Astrocyte of the spinal cord (primary cell): Measurements from ENCODE around the gene PGAP6.

Source experiments
- DNase-seq: peaks from one replicate; pipeline ENCODE4 v3.0.0; 2011; ENCODE audit warnings: low read depth, low spot score
- H3K4me3 ChIP-seq: 2 replicates; pipeline ENCODE4 v1.5.1; 2011; ENCODE audit warnings: low read depth, mild to moderate bottlenecking, low read length, moderate library complexity
- in situ Hi-C: cut with HindIII; loops from 2 replicates; pipeline ENCODE4 v1.10.0; 2017; ENCODE audit warnings: low sequenced_read_pairs
- TF ChIP-seq, protein P1 (sequence below): IDR thresholded peaks from 2 replicates; pipeline ENCODE4 v1.5.1; 2012; ENCODE audit warnings: low read depth, mild to moderate bottlenecking, low read length, inconsistent platforms

The PGAP6 gene

DNA sequence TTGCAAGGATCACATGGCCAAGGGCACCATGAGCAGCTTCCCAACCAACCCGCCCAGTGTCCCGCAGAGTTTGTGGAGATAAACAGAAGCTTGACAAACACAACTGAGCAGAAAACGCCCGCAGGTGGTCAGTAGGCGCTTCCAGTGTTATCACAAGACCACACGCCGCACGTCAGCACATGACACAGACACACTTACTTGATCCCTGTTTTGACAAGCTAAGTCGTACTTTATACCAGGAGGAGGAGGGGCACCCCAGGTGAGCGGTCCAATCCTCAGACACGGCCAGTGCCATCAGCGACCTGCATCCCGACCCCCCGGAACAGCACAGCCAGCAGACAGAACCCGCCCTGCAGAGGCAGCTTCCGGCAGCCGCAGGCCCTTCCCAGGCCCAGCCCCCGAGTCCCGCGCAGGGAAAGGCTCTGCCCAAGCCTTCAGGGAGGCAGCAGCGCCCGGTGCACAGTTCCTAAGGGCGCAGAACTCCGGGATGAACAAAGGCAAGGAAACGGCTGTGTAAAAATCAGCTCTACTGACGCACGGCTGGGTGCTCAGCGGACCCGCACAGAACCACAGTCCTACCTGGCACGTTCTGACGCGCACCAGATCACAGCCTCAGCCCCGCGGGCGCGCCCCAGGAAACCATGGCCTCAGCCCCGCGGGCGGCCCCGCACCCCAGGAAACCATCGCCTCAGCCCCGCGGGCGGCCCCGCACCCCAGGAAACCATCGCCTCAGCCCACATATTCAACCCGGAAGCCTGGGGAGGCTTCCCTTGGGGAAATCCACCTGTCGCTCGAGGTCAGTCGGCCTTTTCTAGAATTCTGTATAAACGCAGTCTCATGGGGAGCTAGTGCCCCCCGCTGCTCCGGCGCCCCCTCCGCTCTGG lies 57.1 kb downstream of the PGAP6 start:
- no peak overlapping the region for H3K4me3 ChIP-seq
- TF ChIP-seq, protein P1, sequence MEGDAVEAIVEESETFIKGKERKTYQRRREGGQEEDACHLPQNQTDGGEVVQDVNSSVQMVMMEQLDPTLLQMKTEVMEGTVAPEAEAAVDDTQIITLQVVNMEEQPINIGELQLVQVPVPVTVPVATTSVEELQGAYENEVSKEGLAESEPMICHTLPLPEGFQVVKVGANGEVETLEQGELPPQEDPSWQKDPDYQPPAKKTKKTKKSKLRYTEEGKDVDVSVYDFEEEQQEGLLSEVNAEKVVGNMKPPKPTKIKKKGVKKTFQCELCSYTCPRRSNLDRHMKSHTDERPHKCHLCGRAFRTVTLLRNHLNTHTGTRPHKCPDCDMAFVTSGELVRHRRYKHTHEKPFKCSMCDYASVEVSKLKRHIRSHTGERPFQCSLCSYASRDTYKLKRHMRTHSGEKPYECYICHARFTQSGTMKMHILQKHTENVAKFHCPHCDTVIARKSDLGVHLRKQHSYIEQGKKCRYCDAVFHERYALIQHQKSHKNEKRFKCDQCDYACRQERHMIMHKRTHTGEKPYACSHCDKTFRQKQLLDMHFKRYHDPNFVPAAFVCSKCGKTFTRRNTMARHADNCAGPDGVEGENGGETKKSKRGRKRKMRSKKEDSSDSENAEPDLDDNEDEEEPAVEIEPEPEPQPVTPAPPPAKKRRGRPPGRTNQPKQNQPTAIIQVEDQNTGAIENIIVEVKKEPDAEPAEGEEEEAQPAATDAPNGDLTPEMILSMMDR: no peak
- no peak for DNase-seq
- in situ Hi-C loops: no loop called here

DNA sequence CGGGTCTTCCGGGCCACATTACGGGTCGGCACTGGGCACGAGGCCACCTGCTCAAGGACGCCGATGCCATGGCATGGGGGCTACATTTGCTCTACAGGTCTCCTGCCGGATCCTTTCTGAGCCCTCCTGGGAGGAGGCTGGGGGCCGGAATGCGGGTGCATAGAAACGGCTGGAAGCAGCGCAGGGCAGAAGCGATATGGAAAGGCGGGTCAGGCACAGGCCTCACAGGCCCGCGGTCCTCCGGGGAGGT lies 57.7 kb downstream of the PGAP6 start:
- H3K4me3 ChIP-seq: no peak overlapping the region
- TF ChIP-seq, protein P1: no peak
- in situ Hi-C loops: no loop called here
- DNase-seq: no peak

DNA sequence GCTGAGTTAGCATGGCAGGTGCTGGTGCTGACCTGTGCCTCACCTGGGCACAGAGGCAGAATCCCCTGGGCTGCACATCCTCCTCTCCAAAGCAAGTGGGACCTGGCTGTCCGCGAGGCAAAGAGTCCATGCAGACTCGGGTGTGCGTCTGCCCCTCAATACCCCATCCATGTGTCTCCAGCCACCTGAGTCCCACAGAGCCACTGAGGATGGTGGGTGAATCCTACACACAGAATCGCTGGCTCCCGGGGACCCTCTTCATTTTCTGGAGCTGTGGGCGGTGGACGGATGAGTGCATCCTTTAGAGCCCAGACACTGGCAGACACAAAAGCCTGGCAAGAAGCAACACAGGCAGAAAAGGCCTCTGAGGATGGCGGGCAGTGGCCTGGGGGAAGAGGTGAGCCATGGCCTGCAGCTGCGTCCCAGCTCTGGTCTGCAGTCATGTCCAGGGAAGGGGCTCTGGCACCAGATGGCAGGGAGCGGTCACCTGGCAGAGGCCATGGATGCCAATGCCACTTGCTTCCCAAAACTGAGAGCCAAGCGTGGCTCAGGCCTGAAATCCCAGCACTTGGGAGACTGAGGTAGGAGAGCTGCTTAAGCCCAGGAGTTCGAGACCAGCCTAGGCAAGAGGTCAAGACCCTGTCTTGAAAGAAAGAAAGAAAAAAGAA lies 59.2 kb downstream of the PGAP6 start:
- no peak overlapping the region for H3K4me3 ChIP-seq
- TF ChIP-seq, protein P1: no peak
- no peak for DNase-seq
- in situ Hi-C loops: no loop called here

DNA sequence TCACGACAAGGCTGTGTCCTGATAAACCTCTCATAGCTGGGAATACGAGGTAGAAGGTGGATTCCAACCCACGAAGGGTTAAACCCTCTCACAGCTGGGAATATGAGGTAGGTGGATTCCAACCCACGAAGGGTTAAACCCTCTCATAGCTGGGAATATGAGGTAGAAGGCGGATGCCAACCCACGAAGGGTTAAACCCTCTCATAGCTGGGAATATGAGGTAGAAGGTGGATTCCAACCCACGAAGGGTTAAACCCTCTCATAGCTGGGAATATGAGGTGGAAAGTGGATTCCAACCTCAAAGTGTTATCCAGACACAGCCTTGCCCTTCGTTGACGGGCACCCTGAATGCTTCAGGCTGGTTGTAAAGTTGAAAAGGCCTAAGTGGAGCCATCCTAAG lies 60.2 kb downstream of the PGAP6 start:
- TF ChIP-seq, protein P1: no peak
- in situ Hi-C loops: no loop called here
- H3K4me3 ChIP-seq: no peak overlapping the region
- no peak for DNase-seq
